ENCODE results near the gene CPZ. TPM values are rescaled to one million over a fixed set of nuclear protein-coding genes. Genes with fewer than 3 reads are reported as not detected.

The CPZ gene
- total RNA-seq, 1 donor from 2014 or later = 4.9 TPM

DNA sequence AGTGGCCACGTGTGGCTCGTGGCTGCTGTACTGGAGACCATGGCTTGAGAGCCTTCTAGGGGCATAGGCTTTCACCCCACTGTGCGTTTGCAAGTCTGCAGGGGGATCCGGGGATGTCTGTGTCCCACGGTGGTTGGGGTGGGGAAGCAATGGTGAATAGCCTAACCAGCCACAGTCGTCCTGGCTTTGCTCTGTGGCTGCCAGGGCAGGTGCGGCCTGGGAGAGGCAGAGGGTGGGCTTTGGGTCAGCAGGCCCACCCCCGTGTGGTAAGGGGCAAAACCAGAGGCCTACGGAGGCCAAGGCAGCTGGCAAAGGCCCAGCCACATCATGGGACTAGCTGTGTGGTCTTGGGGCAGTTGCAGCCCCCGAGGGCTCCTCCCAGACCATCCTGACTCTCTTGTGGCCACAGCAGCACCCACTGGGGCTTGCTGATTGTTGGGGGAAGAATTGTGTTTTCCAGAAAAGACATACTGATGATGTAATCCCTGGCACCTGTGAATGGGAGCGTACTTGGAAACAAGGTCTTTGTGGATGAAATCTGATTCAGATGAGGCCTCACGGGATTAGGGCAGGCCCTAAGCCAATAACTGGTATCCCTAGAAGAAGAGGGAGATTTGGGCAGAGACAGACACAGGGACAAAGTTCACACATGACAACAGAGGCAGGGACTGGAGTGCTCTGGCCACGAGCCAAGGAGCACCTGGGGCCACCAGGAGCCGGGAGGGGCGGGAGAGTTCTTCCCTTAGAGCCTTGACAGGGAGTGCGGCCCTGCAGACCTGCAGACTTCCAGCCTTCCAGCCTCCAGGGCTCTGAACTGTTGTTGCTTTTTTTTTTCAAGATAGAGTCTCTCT lies 2.9 kb downstream of the CPZ start:
- Mint-ChIP-seq H3K9me3 (no peaks in the 10 kb centered on the region), H3K36me3 (no peaks in the 10 kb centered on the region), H3K4me3 (no peak overlapping the region), H3K27me3 (peaks cover 27% of the 10 kb centered on the region), H3K27ac (no peak overlapping the region), H3K4me1 (ENCODE audit: unreplicated experiment) (peaks cover 16% of the 10 kb centered on the region)
- no peak for TF ChIP-seq CTCF (conservative IDR thresholded peaks at IDR 0.05)
- no peak for DNase-seq (ENCODE audit: extremely low spot score, unreplicated experiment)

- no peak overlapping the region for H3K27ac Mint-ChIP-seq
- no peaks in the 10 kb centered on the region for H3K36me3 Mint-ChIP-seq
- H3K4me1 Mint-ChIP-seq (ENCODE audit: unreplicated experiment) = peaks cover 9% of the 10 kb centered on the region
- TF ChIP-seq CTCF (conservative IDR thresholded peaks at IDR 0.05) = no peak
- no peaks in the 10 kb centered on the region for H3K9me3 Mint-ChIP-seq
- H3K27me3 Mint-ChIP-seq = peaks cover 15% of the 10 kb centered on the region
- no peak for DNase-seq (ENCODE audit: extremely low spot score, unreplicated experiment)
- H3K4me3 Mint-ChIP-seq = no peak overlapping the region
Measured at GRCh38 chr4:8596891-8597290, 4.3 kb downstream of the CPZ start.

DNA sequence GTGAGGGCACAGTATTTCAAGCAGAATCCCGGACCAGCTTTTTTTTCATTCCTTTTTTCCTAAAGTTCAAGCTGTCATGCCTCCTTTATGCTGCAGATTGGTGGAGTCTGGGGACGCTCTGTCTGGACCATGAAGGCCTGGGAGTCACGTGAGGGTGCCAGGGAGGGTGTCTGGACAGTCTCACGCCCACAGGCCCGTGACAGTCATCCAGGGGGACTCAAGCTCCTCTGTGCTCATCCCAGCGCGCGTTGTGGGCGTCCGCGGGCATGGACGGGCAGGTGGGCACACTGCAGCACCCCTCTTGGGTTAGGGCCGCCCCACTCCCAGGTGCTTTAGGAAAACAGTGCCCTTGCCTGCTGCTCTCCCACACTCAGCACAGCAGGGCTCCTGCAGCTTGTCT lies 4.8 kb downstream of the CPZ start:
- Mint-ChIP-seq H3K9me3 (no peaks in the 10 kb centered on the region), H3K27ac (no peak overlapping the region), H3K4me1 (ENCODE audit: unreplicated experiment) (peaks cover 9% of the 10 kb centered on the region), H3K36me3 (no peaks in the 10 kb centered on the region), H3K4me3 (no peak overlapping the region), H3K27me3 (peaks cover 14% of the 10 kb centered on the region)
- no peak for TF ChIP-seq CTCF (conservative IDR thresholded peaks at IDR 0.05)
- no peak for DNase-seq (ENCODE audit: extremely low spot score, unreplicated experiment)

DNA sequence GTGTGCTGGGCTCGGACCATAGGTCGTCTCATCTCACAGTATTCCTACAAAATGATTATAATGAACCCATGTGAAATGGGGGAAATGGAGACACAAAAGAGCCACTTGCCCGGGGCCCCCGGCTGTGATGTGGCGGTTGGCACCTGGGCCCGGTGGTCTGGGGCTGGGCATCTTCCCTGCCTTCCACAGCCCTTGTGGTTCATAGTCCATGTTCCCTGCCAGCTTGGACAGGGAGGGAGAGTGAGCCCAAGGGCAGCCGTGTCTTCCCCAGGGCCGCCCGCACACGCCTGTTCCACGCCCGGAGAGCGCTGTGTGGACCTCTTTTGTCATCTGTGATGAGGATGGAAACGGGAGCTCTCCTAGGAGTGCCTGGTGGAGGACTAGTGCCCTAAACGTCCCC lies 5.2 kb downstream of the CPZ start:
- Mint-ChIP-seq H3K4me1 (ENCODE audit: unreplicated experiment) (peaks cover 9% of the 10 kb centered on the region), H3K36me3 (no peaks in the 10 kb centered on the region), H3K27ac (no peak overlapping the region), H3K4me3 (no peak overlapping the region), H3K27me3 (peaks cover 14% of the 10 kb centered on the region), H3K9me3 (no peaks in the 10 kb centered on the region)
- TF ChIP-seq CTCF (conservative IDR thresholded peaks at IDR 0.05) = no peak
- no peak for DNase-seq (ENCODE audit: extremely low spot score, unreplicated experiment)

DNA sequence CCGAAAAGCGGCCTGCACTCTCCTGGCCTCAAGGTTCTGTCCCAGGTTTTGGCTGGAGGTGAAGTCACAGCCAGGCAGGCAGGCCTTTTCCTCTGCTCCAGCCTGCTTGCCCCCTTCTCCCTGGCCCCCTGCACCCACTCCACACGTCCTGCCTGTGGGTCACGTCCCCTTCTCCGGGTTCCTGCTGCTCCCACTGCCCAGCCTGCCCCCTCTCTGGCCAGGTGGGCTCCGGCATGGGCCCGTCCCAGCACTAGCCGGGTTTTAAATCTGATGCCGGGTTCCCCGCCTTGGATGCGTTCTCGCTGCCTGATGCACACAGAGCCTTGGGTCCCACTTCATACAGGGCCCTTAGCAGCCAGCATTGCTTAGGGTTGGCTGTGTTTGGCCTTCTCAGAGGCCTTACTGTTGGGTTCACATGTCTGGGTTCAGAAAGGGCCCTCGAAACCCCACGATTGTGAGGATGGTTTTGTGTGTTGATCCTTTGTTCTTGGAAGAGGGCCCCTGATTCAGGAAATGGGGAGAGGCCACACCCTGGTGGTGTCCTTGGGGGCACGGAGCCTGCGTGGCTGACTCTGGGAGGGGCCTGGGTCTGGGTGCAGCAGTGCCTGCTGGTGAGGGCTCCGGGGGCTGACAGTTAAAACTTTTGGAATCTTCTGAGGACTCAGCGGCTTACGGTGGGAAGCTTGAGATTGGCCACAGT lies 6.0 kb downstream of the CPZ start:
- Mint-ChIP-seq H3K27me3 (peaks cover 11% of the 10 kb centered on the region), H3K4me3 (no peak overlapping the region), H3K4me1 (ENCODE audit: unreplicated experiment) (peaks cover 9% of the 10 kb centered on the region), H3K9me3 (no peaks in the 10 kb centered on the region), H3K36me3 (no peaks in the 10 kb centered on the region), H3K27ac (no peak overlapping the region)
- no peak for DNase-seq (ENCODE audit: extremely low spot score, unreplicated experiment)
- TF ChIP-seq CTCF (conservative IDR thresholded peaks at IDR 0.05) = no peak
